Measurements from ENCODE around the gene KANSL3. TPM values are rescaled to one million over a fixed set of nuclear protein-coding genes. Genes with fewer than 3 reads are reported as not detected.

The KANSL3 gene
- total RNA-seq, result 30.3 and 43.1 TPM in 2 replicates

GRCh38 chr2:96638144-96639121 lies at the start of gene KANSL3:
Gene KANSL3 (minus strand): TSS chr2:96638312. CDS start chr2:96637135, 1,177 bp downstream.

GRCh38 chr2:96642564-96643360 lies 4.7 kb upstream of the KANSL3 start, which contains the start of gene FER1L5:
Gene FER1L5 (plus strand): TSS chr2:96642764. CDS start chr2:96642837, 73 bp downstream.

Other genes starting within 250 kb of the KANSL3 start
- not detected in 2 replicates for gene NEURL3, start 133.0 kb downstream of the KANSL3 start, total RNA-seq
- gene ARID5A, start 101.6 kb downstream of the KANSL3 start, total RNA-seq, result 8.9 and 19.1 TPM in 2 replicates
- under 0.01 and 0.07 TPM in 2 replicates for gene FER1L5, start 4.5 kb upstream of the KANSL3 start, total RNA-seq
- gene LMAN2L, start 101.8 kb upstream of the KANSL3 start, total RNA-seq, result 14.4 and 16.6 TPM in 2 replicates
- gene CNNM4, start 122.6 kb upstream of the KANSL3 start, total RNA-seq, result 4.0 and 6.1 TPM in 2 replicates
- gene CNNM3, start 178.0 kb upstream of the KANSL3 start, total RNA-seq, result 9.2 and 9.6 TPM in 2 replicates
- gene ANKRD23, start 205.7 kb upstream of the KANSL3 start, total RNA-seq, result 1.5 and 1.7 TPM in 2 replicates
- gene ANKRD39, start 219.7 kb upstream of the KANSL3 start, total RNA-seq, result 6.8 and 9.1 TPM in 2 replicates
- 13.8 and 18.4 TPM in 2 replicates for gene SEMA4C, start 231.8 kb upstream of the KANSL3 start, total RNA-seq

Data from thoracic aorta endothelial cell (primary cell).